Mesendoderm (in vitro differentiated cells): Measurements from ENCODE around the gene FANCC.

ENCODE experiments used
- DNase-seq: peaks from one replicate; pipeline ENCODE4 v3.0.0; 2013
- H2AK5ac ChIP-seq: 2 replicates; pipeline ENCODE4 v1.6.1; 2013; ENCODE audit warnings: low read length, inconsistent platforms
- H2BK120ac ChIP-seq: 2 replicates; pipeline ENCODE4 v1.6.1; 2013; ENCODE audit warnings: low read depth, mild to moderate bottlenecking, low read length, moderate library complexity, mixed read lengths
- H2BK15ac ChIP-seq: replicated peaks from 2 replicates; pipeline ENCODE4 v1.6.1; 2013; ENCODE audit warnings: low read depth, mild to moderate bottlenecking, moderate library complexity
- H2BK5ac ChIP-seq: 2 replicates; pipeline ENCODE4 v1.6.1; 2013; ENCODE audit warnings: low read length, inconsistent platforms
- H3K18ac ChIP-seq: 2 replicates; pipeline ENCODE4 v1.6.1; 2013; ENCODE audit warnings: mild to moderate bottlenecking, low read length, mixed read lengths
- H3K23ac ChIP-seq: one replicate; pipeline ENCODE4 v1.6.1; 2013; ENCODE audit warnings: low read length
- H3K27ac ChIP-seq: 2 replicates; pipeline ENCODE4 v1.5.1; 2013; ENCODE audit warnings: low read depth, mild to moderate bottlenecking, inconsistent platforms, low read length, moderate library complexity
- H3K27me3 ChIP-seq: 2 replicates; pipeline ENCODE4 v1.6.1; 2013; ENCODE audit warnings: low read length, control low read depth, mild to moderate bottlenecking, inconsistent platforms; ENCODE audit not compliant: insufficient read depth, poor library complexity
- H3K36me3 ChIP-seq: 2 replicates; pipeline ENCODE4 v1.6.1; 2013; ENCODE audit warnings: low read length, inconsistent platforms; ENCODE audit not compliant: control insufficient read depth, insufficient read depth
- H3K4ac ChIP-seq: one replicate; pipeline ENCODE4 v1.6.1; 2013; ENCODE audit warnings: low read depth, mild to moderate bottlenecking, low read length, moderate library complexity
- H3K4me1 ChIP-seq: 2 replicates; pipeline ENCODE4 v1.6.1; 2013; ENCODE audit warnings: low read depth, low read length, inconsistent platforms; ENCODE audit not compliant: control insufficient read depth
- H3K4me2 ChIP-seq: 2 replicates; pipeline ENCODE4 v1.6.1; 2013; ENCODE audit warnings: low read length
- H3K4me3 ChIP-seq: 2 replicates; pipeline ENCODE4 v1.5.1; 2013; ENCODE audit warnings: mild to moderate bottlenecking, low read length
- H3K56ac ChIP-seq: one replicate; pipeline ENCODE4 v1.6.1; 2013; ENCODE audit warnings: low read length
- H3K79me1 ChIP-seq: 2 replicates; pipeline ENCODE4 v1.6.1; 2013; ENCODE audit warnings: low read length, inconsistent platforms
- H3K79me2 ChIP-seq: 2 replicates; pipeline ENCODE4 v1.6.1; 2013; ENCODE audit warnings: mild to moderate bottlenecking, low read length; ENCODE audit not compliant: control insufficient read depth, insufficient read depth
- H3K9ac ChIP-seq: 2 replicates; pipeline ENCODE4 v1.6.1; 2013; ENCODE audit warnings: low read length, inconsistent platforms
- H4K5ac ChIP-seq: one replicate; pipeline ENCODE4 v1.6.1; 2013; ENCODE audit warnings: low read length
- H4K8ac ChIP-seq: one replicate; pipeline ENCODE4 v1.6.1; 2013; ENCODE audit warnings: low read depth, mild to moderate bottlenecking, control low read depth, low read length, moderate library complexity
- WGBS: extraction: QIAGEN DNeasy Blood & Tissue Kit; methylation state at CpG from one replicate; pipeline ENCODE4 v1.1.7; 2013; ENCODE audit warnings: low lambda C conversion rate, missing lambda C conversion rate; ENCODE audit not compliant: insufficient coverage; ENCODE audit errors: extremely low coverage; 5-methylcytosine and 5-hydroxymethylcytosine counted together

The FANCC gene

GRCh38 chr9:95261890-95262289 is 55.6 kb downstream of the FANCC start:
- H3K4me2 ChIP-seq, result no peak overlapping the region
- no peak overlapping the region for H2BK120ac ChIP-seq
- no peak overlapping the region for H4K8ac ChIP-seq
- no peak overlapping the region for H3K4ac ChIP-seq
- H2AK5ac ChIP-seq, result no peak overlapping the region
- no peaks in the 10 kb centered on the region for H3K27me3 ChIP-seq
- H4K5ac ChIP-seq, result no peak overlapping the region
- no CpG with 5 or more reads among the region's 1 CpG for WGBS
- H3K79me2 ChIP-seq, result peaks cover 1% of the 10 kb centered on the region
- no peak overlapping the region for H3K18ac ChIP-seq
- H3K23ac ChIP-seq, result no peak overlapping the region
- no peak overlapping the region for H3K56ac ChIP-seq
- H2BK5ac ChIP-seq, result no peak overlapping the region
- H3K27ac ChIP-seq, result no peak overlapping the region
- H2BK15ac ChIP-seq, result no peak overlapping the region
- H3K9ac ChIP-seq, result no peak overlapping the region
- no peaks in the 10 kb centered on the region for H3K36me3 ChIP-seq
- H3K4me3 ChIP-seq, result no peak overlapping the region
- DNase-seq, result no peak
- peaks cover 9% of the 10 kb centered on the region for H3K79me1 ChIP-seq
- peaks cover 3% of the 10 kb centered on the region for H3K4me1 ChIP-seq

GRCh38 chr9:95250462-95251221 is 66.9 kb downstream of the FANCC start:
- Histone ChIP-seq H3K27me3 (no peaks in the 10 kb centered on the region), H3K36me3 (no peaks in the 10 kb centered on the region), H2BK5ac (no peak overlapping the region), H3K18ac (no peak overlapping the region), H3K4me3 (no peak overlapping the region), H3K23ac (no peak overlapping the region), H3K4ac (no peak overlapping the region), H4K5ac (no peak overlapping the region), H3K79me1 (no peaks in the 10 kb centered on the region), H2BK15ac (no peak overlapping the region), H2AK5ac (no peak overlapping the region), H3K4me1 (no peaks in the 10 kb centered on the region), H4K8ac (no peak overlapping the region), H3K27ac (no peak overlapping the region), H3K9ac (no peak overlapping the region), H3K79me2 (no peaks in the 10 kb centered on the region), H3K56ac (no peak overlapping the region), H3K4me2 (no peak overlapping the region), H2BK120ac (no peak overlapping the region)
- no CpG with 5 or more reads among the region's 9 CpGs for WGBS
- DNase-seq, result no peak

GRCh38 chr9:95249986-95250385 is 67.5 kb downstream of the FANCC start:
- H3K18ac ChIP-seq, result no peak overlapping the region
- no peak overlapping the region for H3K4me3 ChIP-seq
- no peak overlapping the region for H2AK5ac ChIP-seq
- no peak overlapping the region for H3K4ac ChIP-seq
- no peaks in the 10 kb centered on the region for H3K4me1 ChIP-seq
- H3K9ac ChIP-seq, result no peak overlapping the region
- H4K8ac ChIP-seq, result no peak overlapping the region
- no peak overlapping the region for H2BK5ac ChIP-seq
- H3K23ac ChIP-seq, result no peak overlapping the region
- peak; percentile 54 for DNase-seq
- no peaks in the 10 kb centered on the region for H3K36me3 ChIP-seq
- H2BK15ac ChIP-seq, result no peak overlapping the region
- no peak overlapping the region for H2BK120ac ChIP-seq
- no peaks in the 10 kb centered on the region for H3K79me1 ChIP-seq
- no peaks in the 10 kb centered on the region for H3K27me3 ChIP-seq
- H3K4me2 ChIP-seq, result no peak overlapping the region
- H4K5ac ChIP-seq, result no peak overlapping the region
- no peak overlapping the region for H3K56ac ChIP-seq
- no CpG with 5 or more reads among the region's 2 CpGs for WGBS
- H3K79me2 ChIP-seq, result no peaks in the 10 kb centered on the region
- H3K27ac ChIP-seq, result no peak overlapping the region

GRCh38 chr9:95246547-95246946 is 71.0 kb downstream of the FANCC start:
- Histone ChIP-seq H2BK5ac (no peak overlapping the region), H3K27ac (no peak overlapping the region), H2BK120ac (no peak overlapping the region), H3K9ac (no peak overlapping the region), H3K79me2 (no peaks in the 10 kb centered on the region), H3K36me3 (no peaks in the 10 kb centered on the region), H3K4ac (no peak overlapping the region), H3K79me1 (no peaks in the 10 kb centered on the region), H3K4me1 (no peaks in the 10 kb centered on the region), H3K18ac (no peak overlapping the region), H2BK15ac (no peak overlapping the region), H2AK5ac (no peak overlapping the region), H3K4me3 (no peak overlapping the region), H3K56ac (no peak overlapping the region), H3K23ac (no peak overlapping the region), H4K5ac (no peak overlapping the region), H4K8ac (no peak overlapping the region), H3K27me3 (no peaks in the 10 kb centered on the region), H3K4me2 (no peak overlapping the region)
- no CpG with 5 or more reads among the region's 1 CpG for WGBS
- no peak for DNase-seq

DNA sequence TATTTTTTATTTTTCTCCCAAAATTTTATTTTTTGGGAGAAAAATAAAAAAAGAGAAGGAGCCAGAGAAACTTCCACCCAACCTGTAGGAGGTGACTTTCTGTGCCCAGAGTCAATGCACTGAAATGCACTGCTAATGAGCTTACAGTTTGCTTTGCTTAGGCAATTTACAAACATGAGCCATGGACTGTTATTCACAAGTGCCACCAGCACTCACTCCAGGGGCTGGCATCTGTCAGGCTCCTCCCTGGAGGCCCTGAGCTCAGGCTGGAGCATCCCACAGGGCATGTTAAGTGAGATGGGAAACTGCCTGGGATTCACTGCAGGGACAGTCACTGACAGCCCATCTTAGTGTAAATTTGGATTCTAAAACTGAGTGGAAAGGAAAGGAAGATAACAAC is 74.9 kb downstream of the FANCC start:
- Histone ChIP-seq H3K4me3 (no peak overlapping the region), H3K27ac (no peak overlapping the region), H3K79me1 (no peaks in the 10 kb centered on the region), H4K5ac (no peak overlapping the region), H3K36me3 (no peaks in the 10 kb centered on the region), H4K8ac (no peak overlapping the region), H3K4ac (no peak overlapping the region), H3K4me2 (no peak overlapping the region), H3K4me1 (no peaks in the 10 kb centered on the region), H3K9ac (no peak overlapping the region), H3K79me2 (no peaks in the 10 kb centered on the region), H2AK5ac (no peak overlapping the region), H3K27me3 (no peaks in the 10 kb centered on the region), H3K18ac (no peak overlapping the region), H2BK5ac (no peak overlapping the region), H3K56ac (no peak overlapping the region), H2BK120ac (no peak overlapping the region), H3K23ac (no peak overlapping the region), H2BK15ac (no peak overlapping the region)
- peak; percentile 26 for DNase-seq

DNA sequence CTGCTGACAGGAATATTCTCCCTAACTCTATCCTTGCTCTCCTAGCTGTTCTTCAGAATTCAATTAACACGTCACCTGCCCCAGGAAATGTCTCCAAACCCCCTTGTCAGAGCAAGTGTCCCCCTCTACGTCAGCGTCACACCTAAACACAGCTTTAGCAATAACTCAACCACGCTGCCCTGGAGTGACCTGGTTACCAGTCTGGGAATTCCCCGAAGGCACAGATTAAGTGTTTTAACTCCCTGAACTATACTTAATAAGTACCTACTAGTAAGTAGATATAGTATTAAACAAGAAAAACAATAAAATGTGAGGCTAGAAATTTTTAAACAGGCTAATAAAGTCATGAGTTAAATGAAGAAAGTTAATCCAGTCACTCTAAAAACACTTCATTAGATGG is 78.4 kb downstream of the FANCC start:
- no peak overlapping the region for H2BK120ac ChIP-seq
- no peak overlapping the region for H3K4me3 ChIP-seq
- H2AK5ac ChIP-seq, result no peak overlapping the region
- no peaks in the 10 kb centered on the region for H3K79me1 ChIP-seq
- H3K56ac ChIP-seq, result no peak overlapping the region
- H3K27me3 ChIP-seq, result no peaks in the 10 kb centered on the region
- H3K27ac ChIP-seq, result no peak overlapping the region
- no peak overlapping the region for H2BK15ac ChIP-seq
- H3K18ac ChIP-seq, result no peak overlapping the region
- no peak overlapping the region for H2BK5ac ChIP-seq
- H3K9ac ChIP-seq, result no peak overlapping the region
- no CpG with 5 or more reads among the region's 5 CpGs for WGBS
- no peak overlapping the region for H3K4me2 ChIP-seq
- no peak overlapping the region for H3K4ac ChIP-seq
- H3K36me3 ChIP-seq, result no peaks in the 10 kb centered on the region
- no peak overlapping the region for H3K23ac ChIP-seq
- H3K4me1 ChIP-seq, result no peaks in the 10 kb centered on the region
- no peak overlapping the region for H4K5ac ChIP-seq
- no peak for DNase-seq
- no peaks in the 10 kb centered on the region for H3K79me2 ChIP-seq
- no peak overlapping the region for H4K8ac ChIP-seq
